ENCODE results near the gene TMED5.

The TMED5 gene

DNA sequence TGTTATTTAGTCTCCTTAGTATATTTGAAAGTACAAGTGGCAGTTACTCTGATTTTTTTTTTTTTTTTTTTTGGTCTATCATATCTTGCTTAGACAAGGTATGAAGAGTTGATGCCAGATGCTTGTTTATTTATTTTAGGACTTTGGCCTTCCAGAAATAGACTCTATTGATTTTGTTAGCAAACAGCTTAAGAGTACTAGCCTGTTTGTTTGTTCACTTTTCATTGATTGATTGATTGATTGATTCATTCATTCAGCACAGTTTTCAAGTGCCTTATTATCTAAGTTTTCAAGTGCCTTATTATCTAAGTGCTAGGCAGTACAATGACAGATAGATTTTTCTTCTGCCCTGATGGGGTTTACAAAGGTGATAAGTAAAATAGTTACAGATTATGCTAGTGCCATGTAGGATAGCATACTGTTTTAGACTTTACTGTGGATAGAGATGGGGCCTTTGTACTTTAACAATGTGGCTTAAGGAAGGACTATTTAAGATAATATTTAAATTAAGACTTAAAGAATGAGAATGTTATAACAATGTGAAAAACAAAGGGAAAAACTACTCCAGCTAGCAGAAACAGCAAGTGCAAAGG, 50.6 kb downstream of the TMED5 start:
- H3K4me3 ChIP-seq (replicated peaks in 1 of 2; ENCODE audit: low read depth in 2 of 2, low read length in 2 of 2), result no peak overlapping the region
- DNase-seq (ENCODE audit: low read depth in 2 of 2), result no peak
- TF ChIP-seq, protein P1, sequence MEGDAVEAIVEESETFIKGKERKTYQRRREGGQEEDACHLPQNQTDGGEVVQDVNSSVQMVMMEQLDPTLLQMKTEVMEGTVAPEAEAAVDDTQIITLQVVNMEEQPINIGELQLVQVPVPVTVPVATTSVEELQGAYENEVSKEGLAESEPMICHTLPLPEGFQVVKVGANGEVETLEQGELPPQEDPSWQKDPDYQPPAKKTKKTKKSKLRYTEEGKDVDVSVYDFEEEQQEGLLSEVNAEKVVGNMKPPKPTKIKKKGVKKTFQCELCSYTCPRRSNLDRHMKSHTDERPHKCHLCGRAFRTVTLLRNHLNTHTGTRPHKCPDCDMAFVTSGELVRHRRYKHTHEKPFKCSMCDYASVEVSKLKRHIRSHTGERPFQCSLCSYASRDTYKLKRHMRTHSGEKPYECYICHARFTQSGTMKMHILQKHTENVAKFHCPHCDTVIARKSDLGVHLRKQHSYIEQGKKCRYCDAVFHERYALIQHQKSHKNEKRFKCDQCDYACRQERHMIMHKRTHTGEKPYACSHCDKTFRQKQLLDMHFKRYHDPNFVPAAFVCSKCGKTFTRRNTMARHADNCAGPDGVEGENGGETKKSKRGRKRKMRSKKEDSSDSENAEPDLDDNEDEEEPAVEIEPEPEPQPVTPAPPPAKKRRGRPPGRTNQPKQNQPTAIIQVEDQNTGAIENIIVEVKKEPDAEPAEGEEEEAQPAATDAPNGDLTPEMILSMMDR (IDR thresholded peaks at IDR 0.05; ENCODE audit: low read depth, low read length), result no peak

DNA sequence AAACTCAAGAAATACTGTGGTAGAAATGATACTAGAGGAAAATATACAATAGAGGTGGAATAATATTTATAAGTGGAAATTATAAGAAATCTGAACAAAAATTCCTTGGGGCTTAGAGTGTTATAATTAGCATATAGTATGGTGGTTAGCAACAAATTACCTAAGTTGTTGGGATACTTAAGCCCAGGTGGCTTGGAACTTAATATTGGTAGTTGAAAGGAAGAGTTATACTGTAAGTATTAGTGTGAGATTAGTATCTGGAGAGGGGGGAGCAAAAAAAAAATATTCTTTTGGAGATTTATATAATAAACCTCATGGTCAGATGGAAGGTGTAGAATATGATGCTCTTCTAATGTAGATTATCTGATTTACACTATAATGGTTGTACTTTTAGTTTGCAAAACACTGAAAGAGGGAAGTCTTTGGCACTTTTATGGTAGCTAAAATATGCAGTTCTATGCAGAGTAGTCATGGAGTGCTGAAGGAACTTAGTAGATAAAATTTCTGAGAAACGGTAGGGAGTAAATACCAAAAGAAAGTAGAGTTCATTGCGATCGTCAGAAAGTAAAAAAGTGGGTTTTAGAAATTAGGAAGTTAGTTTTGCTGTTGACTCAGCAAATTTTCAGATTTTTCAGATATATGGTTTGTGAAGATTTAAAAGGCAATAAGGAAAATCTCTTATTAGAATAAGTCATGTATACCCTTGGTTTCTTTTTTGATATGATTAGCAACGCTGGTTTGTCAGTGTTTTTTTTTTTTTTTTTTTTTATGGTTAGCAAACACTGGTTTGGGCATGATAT, 55.5 kb downstream of the TMED5 start:
- H3K4me3 ChIP-seq (replicated peaks in 1 of 2; ENCODE audit: low read depth in 2 of 2, low read length in 2 of 2), result no peak overlapping the region
- DNase-seq (ENCODE audit: low read depth in 2 of 2), result no peak
- TF ChIP-seq, protein P1 (IDR thresholded peaks at IDR 0.05; ENCODE audit: low read depth, low read length), result no peak

DNA sequence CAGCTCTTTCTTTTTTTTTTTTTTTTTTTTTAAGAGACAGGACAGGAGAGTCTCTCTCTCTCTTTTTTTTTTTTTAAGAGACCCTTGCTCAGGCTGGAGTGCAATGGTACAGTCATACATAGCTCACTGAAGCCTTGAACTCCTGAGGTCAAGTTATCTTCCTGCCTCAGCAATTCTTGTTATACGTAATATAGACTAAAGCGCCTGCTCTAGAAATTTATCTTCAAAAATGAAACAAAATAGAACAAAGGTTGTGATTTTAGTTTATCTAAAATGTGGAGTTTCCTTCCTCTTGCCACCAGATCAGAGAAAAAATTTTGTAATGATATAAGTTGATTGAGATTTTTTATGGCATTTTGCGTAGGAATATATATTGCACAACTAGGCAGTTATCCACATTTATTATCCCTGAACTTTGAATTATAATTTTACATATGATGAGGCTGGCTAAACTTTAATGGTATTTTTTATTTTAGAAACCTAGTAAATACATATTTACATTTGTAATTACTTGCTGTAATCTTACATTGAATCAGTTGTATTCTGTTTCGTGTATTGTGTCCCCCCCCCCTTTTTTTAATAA, 56.9 kb downstream of the TMED5 start:
- TF ChIP-seq, protein P1 (IDR thresholded peaks at IDR 0.05; ENCODE audit: low read depth, low read length), result no peak
- DNase-seq (ENCODE audit: low read depth in 2 of 2), result no peak
- H3K4me3 ChIP-seq (replicated peaks in 1 of 2; ENCODE audit: low read depth in 2 of 2, low read length in 2 of 2), result no peak overlapping the region

DNA sequence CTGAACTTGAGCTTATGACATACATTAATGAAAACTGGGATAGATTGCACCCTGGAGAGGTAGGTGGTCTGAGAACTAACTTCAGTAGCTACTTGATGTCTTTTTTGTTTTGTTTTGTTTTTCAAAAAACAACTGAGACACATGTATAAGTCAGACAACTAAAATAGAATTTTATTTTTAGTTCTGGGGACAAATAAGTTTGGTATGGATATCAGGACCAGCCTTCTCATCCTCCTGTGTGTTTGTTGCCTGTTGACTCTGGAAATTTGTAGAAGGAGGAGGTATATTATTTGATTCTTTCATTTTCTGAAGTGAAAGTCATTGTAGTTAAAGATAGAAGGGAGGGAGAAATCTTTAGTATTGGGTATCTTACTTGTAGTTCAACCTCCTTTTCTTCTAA, 59.6 kb downstream of the TMED5 start:
- TF ChIP-seq, protein P1 (IDR thresholded peaks at IDR 0.05; ENCODE audit: low read depth, low read length), result no peak
- H3K4me3 ChIP-seq (replicated peaks in 1 of 2; ENCODE audit: low read depth in 2 of 2, low read length in 2 of 2), result no peak overlapping the region
- no peak for DNase-seq (ENCODE audit: low read depth in 2 of 2)

DNA sequence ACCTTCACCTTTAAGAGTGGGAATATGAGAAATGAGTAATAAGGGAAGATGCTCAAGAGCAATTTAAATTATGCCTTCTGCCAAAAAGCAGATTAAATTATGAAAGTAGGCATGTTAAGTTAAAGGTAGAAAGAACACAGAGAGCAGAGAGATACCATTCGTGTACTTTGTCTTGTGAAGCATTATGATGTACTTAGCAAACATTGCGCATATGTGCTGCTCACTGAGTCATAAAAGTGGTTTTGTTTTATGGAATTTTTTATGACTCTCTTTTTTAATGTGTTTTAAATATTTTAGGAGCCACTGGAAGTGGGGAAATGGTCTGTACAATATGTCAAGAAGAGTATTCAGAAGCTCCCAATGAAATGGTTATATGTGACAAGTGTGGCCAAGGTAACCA, 65.8 kb downstream of the TMED5 start:
- H3K4me3 ChIP-seq (replicated peaks in 1 of 2; ENCODE audit: low read depth in 2 of 2, low read length in 2 of 2), result no peak overlapping the region
- DNase-seq (ENCODE audit: low read depth in 2 of 2), result peak in 1 of 2 donors; percentile 19
- TF ChIP-seq, protein P1 (IDR thresholded peaks at IDR 0.05; ENCODE audit: low read depth, low read length), result no peak

DNA sequence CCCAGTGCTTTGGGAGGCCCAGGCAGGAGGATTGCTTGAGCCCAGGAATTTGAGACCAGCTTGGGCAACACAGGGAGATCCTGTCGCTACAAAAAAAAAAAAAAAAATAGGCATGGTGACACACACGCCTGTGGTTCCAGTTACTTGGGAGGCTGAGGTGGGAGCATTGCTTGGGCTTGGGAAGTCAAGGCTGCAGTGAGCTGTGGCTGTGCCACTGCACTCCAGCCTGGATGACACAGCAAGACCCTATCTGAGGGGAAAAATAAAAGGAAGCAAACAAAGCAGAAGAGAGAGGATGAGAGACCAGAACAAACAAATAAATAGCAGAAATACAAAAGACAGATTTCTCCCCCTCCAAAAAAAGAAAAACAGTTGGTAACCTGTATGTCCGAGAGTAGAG, 67.1 kb downstream of the TMED5 start:
- no peak for DNase-seq (ENCODE audit: low read depth in 2 of 2)
- no peak overlapping the region for H3K4me3 ChIP-seq (replicated peaks in 1 of 2; ENCODE audit: low read depth in 2 of 2, low read length in 2 of 2)
- TF ChIP-seq, protein P1 (IDR thresholded peaks at IDR 0.05; ENCODE audit: low read depth, low read length), result no peak
